ENCODE measurements around the gene PGR. TPM values are rescaled to one million over a fixed set of nuclear protein-coding genes. Genes with fewer than 3 reads are reported as not detected.

Gene PGR
- total RNA-seq, 1 donor from 2014 or later: 0.18 TPM

DNA sequence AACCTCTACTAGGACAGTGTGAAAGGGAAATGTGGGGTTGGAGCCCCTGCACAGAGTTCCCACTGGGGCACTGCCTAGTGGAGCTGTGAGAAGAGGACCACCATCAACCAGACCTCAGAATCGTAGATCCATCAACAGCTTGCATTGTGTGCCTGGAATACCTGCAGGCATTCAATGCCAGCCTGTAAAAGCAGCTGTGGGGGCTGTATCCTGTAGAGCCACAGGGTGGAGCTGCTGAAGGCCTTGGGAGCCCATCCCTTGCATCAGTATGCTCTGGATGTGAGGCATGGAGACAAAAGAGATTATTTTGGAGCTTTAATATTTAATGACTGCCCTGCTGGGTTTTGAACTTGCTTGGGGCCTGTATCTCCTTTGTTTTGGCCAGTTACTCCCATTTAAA is 46.3 kb downstream of the PGR start:
- FAIRE-seq (no peak), DNase-seq (ENCODE audit: low read depth) (no peak)
- Histone ChIP-seq H3K79me2 (ENCODE audit: insufficient read depth, low read length) (no peaks in the 10 kb centered on the region), H3K4me3 (ENCODE audit: insufficient read depth, low read depth, low read length) (no peak overlapping the region), H4K20me1 (ENCODE audit: insufficient read depth, low read length) (no peaks in the 10 kb centered on the region), H3K9me3 (ENCODE audit: insufficient read depth, low read depth, low read length) (no peaks in the 10 kb centered on the region), H3K36me3 (ENCODE audit: insufficient read depth, low read length) (no peaks in the 10 kb centered on the region), H2AFZ (ENCODE audit: low read depth, low read length) (no peak overlapping the region), H3K27ac (ENCODE audit: low read depth, low read length) (no peak overlapping the region), H3K27me3 (ENCODE audit: insufficient read depth, low read length) (no peaks in the 10 kb centered on the region), H3K4me2 (ENCODE audit: low read length) (no peak overlapping the region), H3K4me1 (ENCODE audit: insufficient read depth, low read length) (no peaks in the 10 kb centered on the region), H3K9ac (ENCODE audit: low read length) (no peak overlapping the region)
- H3K36me3 Mint-ChIP-seq (ENCODE audit: low read depth, unreplicated experiment): no peaks in the 10 kb centered on the region
- no peaks in the 10 kb centered on the region for H3K4me1 Mint-ChIP-seq (ENCODE audit: low read depth, unreplicated experiment)
- no peak for TF ChIP-seq EZH2 (IDR thresholded peaks at IDR 0.05; ENCODE audit: insufficient read depth, low read length)
- no peak overlapping the region for H3K27ac Mint-ChIP-seq (ENCODE audit: unreplicated experiment)
- no peaks in the 10 kb centered on the region for H3K27me3 Mint-ChIP-seq (ENCODE audit: low read depth, unreplicated experiment)
- peaks cover 12% of the 10 kb centered on the region for H3K9me3 Mint-ChIP-seq (ENCODE audit: unreplicated experiment)
- H3K4me3 Mint-ChIP-seq (ENCODE audit: unreplicated experiment): no peak overlapping the region

DNA sequence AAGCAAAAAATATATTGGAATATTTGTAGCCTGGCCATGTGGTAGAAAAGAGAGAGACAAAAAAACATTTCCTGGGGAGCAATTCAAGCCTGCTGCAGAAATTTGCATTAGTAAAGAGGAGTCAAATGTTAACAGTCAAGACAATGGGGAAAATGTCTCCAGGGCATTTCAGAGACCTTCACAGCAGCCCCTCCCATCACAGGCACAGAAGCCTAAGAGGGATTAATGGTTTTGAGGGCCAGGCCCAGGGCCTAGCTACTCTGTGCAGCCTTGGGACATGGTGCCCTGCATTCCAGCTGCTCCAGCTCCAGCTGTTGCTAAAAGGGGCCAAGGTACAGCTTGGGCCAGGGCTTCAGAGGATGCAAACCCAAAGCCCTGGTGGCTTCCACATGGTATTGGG is 46.8 kb downstream of the PGR start:
- Histone ChIP-seq H3K4me2 (ENCODE audit: low read length) (no peak overlapping the region), H3K4me3 (ENCODE audit: insufficient read depth, low read depth, low read length) (no peak overlapping the region), H3K27me3 (ENCODE audit: insufficient read depth, low read length) (no peaks in the 10 kb centered on the region), H3K79me2 (ENCODE audit: insufficient read depth, low read length) (no peaks in the 10 kb centered on the region), H3K9me3 (ENCODE audit: insufficient read depth, low read depth, low read length) (no peaks in the 10 kb centered on the region), H2AFZ (ENCODE audit: low read depth, low read length) (no peak overlapping the region), H3K9ac (ENCODE audit: low read length) (no peak overlapping the region), H3K36me3 (ENCODE audit: insufficient read depth, low read length) (no peaks in the 10 kb centered on the region), H3K27ac (ENCODE audit: low read depth, low read length) (no peak overlapping the region), H4K20me1 (ENCODE audit: insufficient read depth, low read length) (no peaks in the 10 kb centered on the region), H3K4me1 (ENCODE audit: insufficient read depth, low read length) (no peaks in the 10 kb centered on the region)
- TF ChIP-seq, protein P1, sequence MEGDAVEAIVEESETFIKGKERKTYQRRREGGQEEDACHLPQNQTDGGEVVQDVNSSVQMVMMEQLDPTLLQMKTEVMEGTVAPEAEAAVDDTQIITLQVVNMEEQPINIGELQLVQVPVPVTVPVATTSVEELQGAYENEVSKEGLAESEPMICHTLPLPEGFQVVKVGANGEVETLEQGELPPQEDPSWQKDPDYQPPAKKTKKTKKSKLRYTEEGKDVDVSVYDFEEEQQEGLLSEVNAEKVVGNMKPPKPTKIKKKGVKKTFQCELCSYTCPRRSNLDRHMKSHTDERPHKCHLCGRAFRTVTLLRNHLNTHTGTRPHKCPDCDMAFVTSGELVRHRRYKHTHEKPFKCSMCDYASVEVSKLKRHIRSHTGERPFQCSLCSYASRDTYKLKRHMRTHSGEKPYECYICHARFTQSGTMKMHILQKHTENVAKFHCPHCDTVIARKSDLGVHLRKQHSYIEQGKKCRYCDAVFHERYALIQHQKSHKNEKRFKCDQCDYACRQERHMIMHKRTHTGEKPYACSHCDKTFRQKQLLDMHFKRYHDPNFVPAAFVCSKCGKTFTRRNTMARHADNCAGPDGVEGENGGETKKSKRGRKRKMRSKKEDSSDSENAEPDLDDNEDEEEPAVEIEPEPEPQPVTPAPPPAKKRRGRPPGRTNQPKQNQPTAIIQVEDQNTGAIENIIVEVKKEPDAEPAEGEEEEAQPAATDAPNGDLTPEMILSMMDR (IDR thresholded peaks at IDR 0.05; ENCODE audit: insufficient read depth, low read depth, low read length): no peak
- no peak for TF ChIP-seq EZH2 (IDR thresholded peaks at IDR 0.05; ENCODE audit: insufficient read depth, low read length)
- Mint-ChIP-seq H3K4me1 (ENCODE audit: low read depth, unreplicated experiment) (no peaks in the 10 kb centered on the region), H3K4me3 (ENCODE audit: unreplicated experiment) (no peak overlapping the region), H3K9me3 (ENCODE audit: unreplicated experiment) (peaks cover 12% of the 10 kb centered on the region), H3K36me3 (ENCODE audit: low read depth, unreplicated experiment) (no peaks in the 10 kb centered on the region), H3K27ac (ENCODE audit: unreplicated experiment) (no peak overlapping the region), H3K27me3 (ENCODE audit: low read depth, unreplicated experiment) (no peaks in the 10 kb centered on the region)
- no peak for FAIRE-seq
- no peak for DNase-seq (ENCODE audit: low read depth)

DNA sequence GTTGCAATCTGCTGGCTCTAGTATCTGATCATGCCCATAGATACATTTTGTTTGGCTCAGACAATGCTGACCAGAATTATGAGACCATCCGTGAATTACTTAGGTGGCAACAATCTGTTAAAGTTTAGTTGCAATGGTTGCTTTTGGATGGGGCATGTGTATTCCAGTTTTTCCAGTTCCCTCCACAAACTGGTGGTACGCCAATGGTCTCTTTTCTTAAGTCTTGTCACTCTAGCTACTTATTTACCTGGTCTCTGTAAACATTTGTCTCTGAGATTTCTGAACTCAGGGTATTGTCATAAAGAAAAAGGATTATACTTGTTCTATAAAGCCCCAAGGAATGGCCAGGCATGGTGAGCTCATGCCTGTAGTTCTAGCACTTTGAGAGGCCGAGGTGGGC is 65.9 kb downstream of the PGR start:
- no peaks in the 10 kb centered on the region for H3K36me3 ChIP-seq (ENCODE audit: insufficient read depth, low read length)
- H3K27ac ChIP-seq (ENCODE audit: low read depth, low read length): no peak overlapping the region
- Mint-ChIP-seq H3K36me3 (ENCODE audit: low read depth, unreplicated experiment) (no peaks in the 10 kb centered on the region), H3K27me3 (ENCODE audit: low read depth, unreplicated experiment) (no peaks in the 10 kb centered on the region), H3K4me1 (ENCODE audit: low read depth, unreplicated experiment) (peaks cover 5% of the 10 kb centered on the region), H3K27ac (ENCODE audit: unreplicated experiment) (no peak overlapping the region), H3K4me3 (ENCODE audit: unreplicated experiment) (no peak overlapping the region), H3K9me3 (ENCODE audit: unreplicated experiment) (no peaks in the 10 kb centered on the region)
- H4K20me1 ChIP-seq (ENCODE audit: insufficient read depth, low read length): no peaks in the 10 kb centered on the region
- no peak for DNase-seq (ENCODE audit: low read depth)
- no peak for TF ChIP-seq EZH2 (IDR thresholded peaks at IDR 0.05; ENCODE audit: insufficient read depth, low read length)
- TF ChIP-seq, protein P1 (IDR thresholded peaks at IDR 0.05; ENCODE audit: insufficient read depth, low read depth, low read length): no peak
- no peaks in the 10 kb centered on the region for H3K9me3 ChIP-seq (ENCODE audit: insufficient read depth, low read depth, low read length)
- H2AFZ ChIP-seq (ENCODE audit: low read depth, low read length): no peak overlapping the region
- no peak overlapping the region for H3K4me2 ChIP-seq (ENCODE audit: low read length)
- H3K79me2 ChIP-seq (ENCODE audit: insufficient read depth, low read length): no peaks in the 10 kb centered on the region
- H3K9ac ChIP-seq (ENCODE audit: low read length): no peak overlapping the region
- no peaks in the 10 kb centered on the region for H3K27me3 ChIP-seq (ENCODE audit: insufficient read depth, low read length)
- H3K4me3 ChIP-seq (ENCODE audit: insufficient read depth, low read depth, low read length): no peak overlapping the region
- peaks cover 4% of the 10 kb centered on the region for H3K4me1 ChIP-seq (ENCODE audit: insufficient read depth, low read length)
- no peak for FAIRE-seq
